Activated B cell treated with CpG ODN at 0.5 μM for 24 hours (primary cell): ENCODE results near the gene CST9L. TPM values are rescaled to one million over a fixed set of nuclear protein-coding genes. Genes with fewer than 3 reads are reported as not detected.

Experiments
- ATAC-seq: fragments of 200-7000 bp; cut with Tn5 transposase; one replicate; pipeline ENCODE4 v1.10.0; 2021; ENCODE audit warnings: low read depth, mild to moderate bottlenecking, moderate library complexity
- CTCF ChIA-PET: fragments of 350-600 bp; sonication (Branson Sonifier 250); formaldehyde crosslinking; loops from one replicate; lab custom pipeline; 2021; ENCODE audit warnings: antibody characterized with exemption; lab: Charles Lee
- POLR2A ChIA-PET: fragments of 350-600 bp; sonication (Branson Sonifier 250); formaldehyde crosslinking; loops from one replicate; lab custom pipeline; 2021; ENCODE audit warnings: antibody characterized with exemption; lab: Charles Lee
- DNase-seq: peaks from one replicate; pipeline ENCODE4 v3.0.0; 2022
- H3K27ac Mint-ChIP-seq: one replicate; pipeline ENCODE4 v1.8.0; 2020; ENCODE audit warnings: mixed read lengths
- H3K27me3 Mint-ChIP-seq: one replicate; pipeline ENCODE4 v1.8.0; 2021; ENCODE audit warnings: mixed read lengths
- H3K36me3 Mint-ChIP-seq: one replicate; pipeline ENCODE4 v1.8.0; 2021; ENCODE audit warnings: low read depth, mixed read lengths
- H3K4me1 Mint-ChIP-seq: one replicate; pipeline ENCODE4 v1.8.0; 2021; ENCODE audit warnings: mixed read lengths
- H3K4me3 Mint-ChIP-seq: one replicate; pipeline ENCODE4 v1.8.0; 2020; ENCODE audit warnings: mild to moderate bottlenecking, mixed read lengths
- H3K9me3 Mint-ChIP-seq: one replicate; pipeline ENCODE4 v1.8.0; 2020; ENCODE audit warnings: mixed read lengths
- CTCF ChIP-seq: fragments of 200-600 bp; IDR thresholded peaks from one replicate; pipeline ENCODE4 v1.8.0; 2022; ENCODE audit warnings: antibody characterized with exemption, mild to moderate bottlenecking
- intact Hi-C: fragments of 100-400 bp; cut with micrococcal nuclease; formaldehyde crosslinking; loops from one replicate; pipeline ENCODE4 v1.15.1; 2024
- total RNA-seq: library from RNA; stranded (reverse); gene quantifications from 2 replicates; pipeline ENCODE4 v1.2.3, GENCODE V29; 2022

CST9L gene
- total RNA-seq, 1 donor from 2014 or later = not detected

- no peak for ATAC-seq
- no peak for TF ChIP-seq CTCF
- Mint-ChIP-seq H3K9me3 (no peaks in the 10 kb centered on the region), H3K36me3 (no peaks in the 10 kb centered on the region), H3K27ac (no peak overlapping the region), H3K4me3 (no peak overlapping the region), H3K27me3 (peaks cover 4% of the 10 kb centered on the region), H3K4me1 (no peaks in the 10 kb centered on the region)
- no peak for DNase-seq
- ChIA-PET POLR2A (no interaction called here), CTCF (no interaction called here)
- intact Hi-C loops = no loop called here
Measured at GRCh38 chr20:23568971-23569330, 667 bp upstream of the CST9L start.

GRCh38 chr20:23566199-23566932, 1.9 kb downstream of the CST9L start:
- H3K9me3 Mint-ChIP-seq = peaks cover 4% of the 10 kb centered on the region
- intact Hi-C loops = no loop called here
- TF ChIP-seq CTCF = no peak
- ChIA-PET CTCF (no interaction called here), POLR2A (no interaction called here)
- peaks cover 4% of the 10 kb centered on the region for H3K27me3 Mint-ChIP-seq
- DNase-seq (no peak), ATAC-seq (no peak)
- H3K27ac Mint-ChIP-seq = no peak overlapping the region
- no peaks in the 10 kb centered on the region for H3K36me3 Mint-ChIP-seq
- no peaks in the 10 kb centered on the region for H3K4me1 Mint-ChIP-seq
- no peak overlapping the region for H3K4me3 Mint-ChIP-seq

GRCh38 chr20:23565503-23566045, 2.7 kb downstream of the CST9L start:
- no peaks in the 10 kb centered on the region for H3K36me3 Mint-ChIP-seq
- no peak for TF ChIP-seq CTCF
- peaks cover 4% of the 10 kb centered on the region for H3K9me3 Mint-ChIP-seq
- peaks cover 4% of the 10 kb centered on the region for H3K27me3 Mint-ChIP-seq
- intact Hi-C loops = no loop called here
- CTCF ChIA-PET = no interaction called here
- H3K27ac Mint-ChIP-seq = no peak overlapping the region
- no peak for ATAC-seq
- no peak overlapping the region for H3K4me3 Mint-ChIP-seq
- H3K4me1 Mint-ChIP-seq = no peaks in the 10 kb centered on the region
- no peak for DNase-seq
- POLR2A ChIA-PET = no interaction called here

- ATAC-seq (no peak), DNase-seq (no peak)
- ChIA-PET POLR2A (no interaction called here), CTCF (no interaction called here)
- H3K4me3 Mint-ChIP-seq = no peak overlapping the region
- peaks cover 7% of the 10 kb centered on the region for H3K9me3 Mint-ChIP-seq
- H3K27ac Mint-ChIP-seq = no peak overlapping the region
- H3K36me3 Mint-ChIP-seq = peaks cover 1% of the 10 kb centered on the region
- no peaks in the 10 kb centered on the region for H3K4me1 Mint-ChIP-seq
- H3K27me3 Mint-ChIP-seq = peaks cover 5% of the 10 kb centered on the region
- intact Hi-C loops = no loop called here
- no peak for TF ChIP-seq CTCF
Measured at GRCh38 chr20:23564927-23565326, 3.4 kb downstream of the CST9L start.

GRCh38 chr20:23562721-23563342, 5.5 kb downstream of the CST9L start:
- TF ChIP-seq CTCF = no peak
- H3K27me3 Mint-ChIP-seq = peaks cover 5% of the 10 kb centered on the region
- no peaks in the 10 kb centered on the region for H3K4me1 Mint-ChIP-seq
- peaks cover 1% of the 10 kb centered on the region for H3K36me3 Mint-ChIP-seq
- H3K9me3 Mint-ChIP-seq = peaks cover 9% of the 10 kb centered on the region
- no peak overlapping the region for H3K4me3 Mint-ChIP-seq
- ChIA-PET POLR2A (no interaction called here), CTCF (no interaction called here)
- no peak overlapping the region for H3K27ac Mint-ChIP-seq
- ATAC-seq = no peak
- intact Hi-C loops = no loop called here
- no peak for DNase-seq
